Retinal pigment epithelial cell (primary cell): Measurements from ENCODE around the gene THBS4.

Experiments used
- DNase-seq: peaks from one replicate; pipeline ENCODE4 v3.0.0-alpha.2; 2010; ENCODE audit warnings: low read depth
- H3K4me3 ChIP-seq: 2 replicates; pipeline ENCODE4 v1.5.1; 2011; ENCODE audit warnings: mild to moderate bottlenecking, low read length, control low read depth, moderate library complexity
- TF ChIP-seq, protein P1 (sequence below): conservative IDR thresholded peaks from 2 replicates; pipeline ENCODE4 v1.5.1; 2011; ENCODE audit warnings: low read depth, low read length, control low read depth, inconsistent platforms

Gene THBS4

GRCh38 chr5:80116465-80116864 lies 81.3 kb downstream of the THBS4 start:
- TF ChIP-seq, protein P1, sequence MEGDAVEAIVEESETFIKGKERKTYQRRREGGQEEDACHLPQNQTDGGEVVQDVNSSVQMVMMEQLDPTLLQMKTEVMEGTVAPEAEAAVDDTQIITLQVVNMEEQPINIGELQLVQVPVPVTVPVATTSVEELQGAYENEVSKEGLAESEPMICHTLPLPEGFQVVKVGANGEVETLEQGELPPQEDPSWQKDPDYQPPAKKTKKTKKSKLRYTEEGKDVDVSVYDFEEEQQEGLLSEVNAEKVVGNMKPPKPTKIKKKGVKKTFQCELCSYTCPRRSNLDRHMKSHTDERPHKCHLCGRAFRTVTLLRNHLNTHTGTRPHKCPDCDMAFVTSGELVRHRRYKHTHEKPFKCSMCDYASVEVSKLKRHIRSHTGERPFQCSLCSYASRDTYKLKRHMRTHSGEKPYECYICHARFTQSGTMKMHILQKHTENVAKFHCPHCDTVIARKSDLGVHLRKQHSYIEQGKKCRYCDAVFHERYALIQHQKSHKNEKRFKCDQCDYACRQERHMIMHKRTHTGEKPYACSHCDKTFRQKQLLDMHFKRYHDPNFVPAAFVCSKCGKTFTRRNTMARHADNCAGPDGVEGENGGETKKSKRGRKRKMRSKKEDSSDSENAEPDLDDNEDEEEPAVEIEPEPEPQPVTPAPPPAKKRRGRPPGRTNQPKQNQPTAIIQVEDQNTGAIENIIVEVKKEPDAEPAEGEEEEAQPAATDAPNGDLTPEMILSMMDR, result no peak
- no peak overlapping the region for H3K4me3 ChIP-seq
- no peak for DNase-seq

GRCh38 chr5:80117446-80117845 lies 82.3 kb downstream of the THBS4 start:
- TF ChIP-seq, protein P1, result no peak
- DNase-seq, result no peak
- H3K4me3 ChIP-seq, result no peak overlapping the region

- TF ChIP-seq, protein P1, result no peak
These were observed 84.2 kb downstream of the THBS4 start for GRCh38 chr5:80119372-80119771.

DNA sequence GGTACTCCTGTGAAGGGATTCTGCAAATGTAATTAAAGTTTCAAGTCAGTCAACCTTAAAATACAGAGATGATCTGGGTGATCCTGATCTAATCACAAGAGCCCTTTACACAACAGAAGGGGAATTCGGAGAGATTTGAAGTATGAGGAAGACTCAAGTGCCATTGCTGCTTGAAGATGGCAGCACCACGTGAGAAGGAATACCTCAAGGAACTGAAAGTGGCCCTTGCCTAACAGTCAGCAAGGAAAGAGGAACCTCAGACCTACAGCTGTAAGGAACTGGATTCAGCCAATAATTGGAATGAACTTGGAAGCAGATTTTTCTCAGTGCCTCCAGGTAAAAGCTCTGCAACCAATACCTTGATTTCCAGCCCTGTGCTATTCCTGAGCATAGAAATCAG lies 87.4 kb downstream of the THBS4 start:
- no peak overlapping the region for H3K4me3 ChIP-seq
- no peak for DNase-seq
- TF ChIP-seq, protein P1, result no peak

More at GRCh38 chr5:80119372-80119771, 84.2 kb downstream of the THBS4 start:
- no peak for DNase-seq
- H3K4me3 ChIP-seq, result no peak overlapping the region

- no peak overlapping the region for H3K4me3 ChIP-seq
- TF ChIP-seq, protein P1, result no peak
- no peak for DNase-seq
These were observed 89.2 kb downstream of the THBS4 start for GRCh38 chr5:80124121-80124918.

DNA sequence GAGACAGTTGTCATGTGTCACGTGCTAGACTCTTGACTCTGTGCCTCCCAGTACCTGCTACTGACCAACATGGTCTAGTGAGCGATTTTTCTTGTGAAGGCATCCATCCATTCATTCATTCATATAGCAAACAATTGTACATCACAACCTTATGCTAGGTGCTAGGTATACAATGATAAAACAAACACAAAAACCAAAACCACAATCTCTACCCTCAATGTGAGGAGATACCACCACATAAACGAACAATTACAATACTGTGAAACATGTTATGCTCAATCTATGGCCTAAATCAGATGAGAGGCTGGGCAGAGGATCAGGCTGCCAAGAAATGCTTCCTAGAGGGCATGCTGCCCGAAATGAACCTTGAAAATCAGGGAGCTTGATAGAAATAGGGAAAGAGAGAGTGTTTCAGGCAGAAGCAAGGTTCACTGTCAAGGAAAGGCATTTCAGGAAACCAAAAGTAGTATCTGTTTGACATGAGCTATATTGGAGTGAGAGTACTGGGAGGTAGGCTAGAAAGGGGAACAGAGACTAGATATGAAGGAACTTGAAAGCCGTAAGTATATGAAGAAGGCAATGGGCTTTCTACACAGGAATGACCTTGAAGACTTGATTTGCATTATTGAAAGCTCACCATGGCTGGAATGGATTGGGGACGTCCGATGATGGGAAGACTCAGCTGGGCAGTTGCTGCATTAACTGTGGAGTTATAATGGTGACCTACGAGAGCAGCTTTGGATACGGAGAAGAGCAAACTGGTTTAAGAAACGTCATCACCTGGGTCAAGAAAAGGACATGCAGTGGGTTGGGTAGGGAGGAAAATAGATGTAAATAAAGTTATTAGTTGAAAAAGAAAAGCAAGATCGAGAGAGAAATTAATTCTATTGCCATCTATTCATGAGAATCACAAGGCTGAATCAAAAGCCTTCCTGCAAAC lies 90.1 kb downstream of the THBS4 start:
- no peak for DNase-seq
- TF ChIP-seq, protein P1, result no peak
- H3K4me3 ChIP-seq, result no peak overlapping the region
